ENCODE data around the gene CLDN14. TPM values are rescaled to one million over a fixed set of nuclear protein-coding genes. Genes with fewer than 3 reads are reported as not detected.

Gene CLDN14
- total and polyA plus RNA-seq, 9 donors: 0.15 TPM; not detected in 8

DNA sequence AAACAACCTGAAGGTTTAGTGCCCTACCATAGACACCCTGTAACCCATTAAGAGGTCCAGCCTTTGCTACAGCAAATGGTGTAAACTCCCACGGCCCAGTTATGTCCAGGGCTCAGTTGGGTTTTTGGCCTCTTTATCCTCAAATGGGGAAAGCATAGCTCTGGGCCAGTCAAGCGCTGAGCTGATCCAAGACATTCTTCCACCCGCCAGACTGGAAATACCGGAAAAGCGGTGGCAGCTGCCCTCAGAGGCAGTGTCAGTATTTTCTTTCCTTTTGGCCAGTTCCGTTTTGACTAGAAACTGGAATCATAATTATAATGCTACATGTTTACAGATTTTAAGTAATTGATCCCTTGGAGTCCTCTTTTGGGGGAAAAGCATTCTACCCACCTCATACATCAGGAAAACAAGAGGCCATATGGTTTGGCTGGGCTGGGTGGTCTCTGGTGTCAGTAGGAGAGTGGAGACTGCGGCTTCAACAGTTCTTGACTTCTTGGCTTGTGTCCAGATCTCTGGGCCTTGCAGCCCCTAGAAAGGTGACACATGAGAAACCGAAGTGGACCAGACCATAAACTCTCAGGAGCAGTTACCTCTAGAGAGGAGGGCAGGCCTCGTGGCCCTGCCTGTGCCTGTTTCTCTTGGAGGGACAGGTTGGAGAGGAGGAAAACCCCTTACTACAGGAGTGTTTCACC lies 30.2 kb upstream of the CLDN14 start:
- intact Hi-C loops (cut with DNase I): loop anchor here in 1 of 4 donors (5.0 kb wide), 1 partner anchor 417 kb away; no protein-coding TSS in a partner anchor
- H3K36me3 ChIP-seq: no peaks in the 10 kb centered on the region
- no peaks in the 10 kb centered on the region for H3K4me1 ChIP-seq (ENCODE audit: insufficient read depth)
- no peaks in the 10 kb centered on the region for H3K9me3 ChIP-seq
- TF ChIP-seq POLR2A (IDR thresholded peaks at IDR 0.05) (no peak), CTCF (IDR thresholded peaks at IDR 0.05) (no peak), EP300 (IDR thresholded peaks at IDR 0.05) (no peak)
- H3K4me3 ChIP-seq: no peak overlapping the region
- 85 to 90% (median 90%) methylated on average over 9 of the region's 9 CpGs for WGBS, 3 donors
- H3K27ac ChIP-seq: no peak overlapping the region
- H3K27me3 ChIP-seq: no peaks in the 10 kb centered on the region
- DNase-seq: no peak

DNA sequence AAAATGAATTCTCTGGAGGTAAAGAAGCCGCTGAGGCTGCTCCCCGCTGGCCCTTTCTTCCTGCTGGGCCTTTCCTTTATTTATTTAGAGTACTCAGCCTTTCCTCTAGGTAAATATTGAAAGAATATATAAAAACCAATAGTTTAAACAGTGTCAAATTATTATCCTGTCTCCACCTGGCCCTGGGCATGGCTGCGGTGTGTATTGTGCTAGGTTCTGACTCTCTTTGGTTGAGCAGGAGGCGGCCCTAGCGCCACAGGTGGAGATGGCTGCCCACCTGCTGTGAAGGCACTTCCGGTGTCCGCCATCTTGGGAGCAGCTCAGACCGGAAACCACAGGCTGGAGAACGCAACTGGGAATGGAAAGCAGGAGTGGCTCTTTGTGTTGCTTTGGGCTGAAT lies 29.0 kb upstream of the CLDN14 start:
- intact Hi-C loops (cut with DNase I): loop anchor here in 1 of 4 donors (5.0 kb wide), 1 partner anchor 418 kb away; no protein-coding TSS in a partner anchor

GRCh38 chr21:36507397-36508018 lies 27.6 kb upstream of the CLDN14 start:
- Histone ChIP-seq H3K27me3 (no peaks in the 10 kb centered on the region), H3K4me3 (no peak overlapping the region), H3K9me3 (no peaks in the 10 kb centered on the region), H3K36me3 (no peaks in the 10 kb centered on the region), H3K27ac (no peak overlapping the region), H3K4me1 (ENCODE audit: insufficient read depth) (no peaks in the 10 kb centered on the region)
- no peak for DNase-seq
- 83 to 88% (median 85%) methylated on average over 9 of the region's 9 CpGs for WGBS, 3 donors
- intact Hi-C loops (cut with DNase I): loop anchor here in 1 of 4 donors (5.0 kb wide), 1 partner anchor 420 kb away; no protein-coding TSS in a partner anchor
- TF ChIP-seq EP300 (IDR thresholded peaks at IDR 0.05) (no peak), POLR2A (IDR thresholded peaks at IDR 0.05) (no peak), CTCF (IDR thresholded peaks at IDR 0.05) (no peak)

More for the DNA sequence above, 29.0 kb upstream of the CLDN14 start:
- no peaks in the 10 kb centered on the region for H3K9me3 ChIP-seq
- no peaks in the 10 kb centered on the region for H3K4me1 ChIP-seq (ENCODE audit: insufficient read depth)
- TF ChIP-seq POLR2A (IDR thresholded peaks at IDR 0.05) (no peak), EP300 (IDR thresholded peaks at IDR 0.05) (no peak), CTCF (IDR thresholded peaks at IDR 0.05) (no peak)
- H3K27me3 ChIP-seq: no peaks in the 10 kb centered on the region
- WGBS, 3 donors: 97 to 98% (median 98%) methylated on average over 9 of the region's 9 CpGs
- no peak overlapping the region for H3K27ac ChIP-seq
- H3K4me3 ChIP-seq: no peak overlapping the region
- DNase-seq: no peak
- H3K36me3 ChIP-seq: no peaks in the 10 kb centered on the region

- H3K36me3 ChIP-seq: no peaks in the 10 kb centered on the region
- 54 to 76% (median 54%) methylated on average over 9 of the region's 9 CpGs for WGBS, 3 donors
- H3K9me3 ChIP-seq: no peaks in the 10 kb centered on the region
- intact Hi-C loops (cut with DNase I): loop anchor here in 1 of 4 donors (5.0 kb wide), 1 partner anchor 421 kb away; no protein-coding TSS in a partner anchor
- no peak for TF ChIP-seq POLR2A (IDR thresholded peaks at IDR 0.05)
- no peak for TF ChIP-seq EP300 (IDR thresholded peaks at IDR 0.05)
- TF ChIP-seq CTCF (IDR thresholded peaks at IDR 0.05): no peak
- no peak for DNase-seq
- H3K4me1 ChIP-seq (ENCODE audit: insufficient read depth): no peaks in the 10 kb centered on the region
- no peak overlapping the region for H3K4me3 ChIP-seq
- no peak overlapping the region for H3K27ac ChIP-seq
- no peaks in the 10 kb centered on the region for H3K27me3 ChIP-seq
These were observed 26.6 kb upstream of the CLDN14 start for GRCh38 chr21:36506482-36506881.
